Vagina (tissue), 2 donors: ENCODE results near the gene PNPLA1.

Source experiments
- POLR2A ChIP-seq, 2 donors: fragments of 450-650 bp; IDR thresholded peaks; one replicate each; pipeline ENCODE4 v1.6.1; 2017; ENCODE audit warnings: antibody characterized with exemption in 2 of 2, mild to moderate bottlenecking in 2 of 2, moderate library complexity in 2 of 2
- POLR2AphosphoS5 ChIP-seq, 2 donors: sonication (generic); formaldehyde crosslinking; IDR thresholded peaks; one replicate each; pipeline ENCODE4 v1.9.0; 2017; ENCODE audit warnings: antibody characterized with exemption in 2 of 2, mild to moderate bottlenecking in 2 of 2, low read depth in 1 of 2; ENCODE audit not compliant: insufficient read depth in 1 of 2
- TF ChIP-seq, protein P1 (sequence below), 3 experiments: fragments of 450-650 bp in 2 of 3; fragments of 200-600 bp in 1 of 3; sonication (generic) in 1 of 3; IDR thresholded peaks; one replicate each; pipeline ENCODE4 v1.5.1; 2017 to 2019; ENCODE audit warnings: antibody characterized with exemption in 3 of 3, mild to moderate bottlenecking in 2 of 3, moderate library complexity in 2 of 3

DNA sequence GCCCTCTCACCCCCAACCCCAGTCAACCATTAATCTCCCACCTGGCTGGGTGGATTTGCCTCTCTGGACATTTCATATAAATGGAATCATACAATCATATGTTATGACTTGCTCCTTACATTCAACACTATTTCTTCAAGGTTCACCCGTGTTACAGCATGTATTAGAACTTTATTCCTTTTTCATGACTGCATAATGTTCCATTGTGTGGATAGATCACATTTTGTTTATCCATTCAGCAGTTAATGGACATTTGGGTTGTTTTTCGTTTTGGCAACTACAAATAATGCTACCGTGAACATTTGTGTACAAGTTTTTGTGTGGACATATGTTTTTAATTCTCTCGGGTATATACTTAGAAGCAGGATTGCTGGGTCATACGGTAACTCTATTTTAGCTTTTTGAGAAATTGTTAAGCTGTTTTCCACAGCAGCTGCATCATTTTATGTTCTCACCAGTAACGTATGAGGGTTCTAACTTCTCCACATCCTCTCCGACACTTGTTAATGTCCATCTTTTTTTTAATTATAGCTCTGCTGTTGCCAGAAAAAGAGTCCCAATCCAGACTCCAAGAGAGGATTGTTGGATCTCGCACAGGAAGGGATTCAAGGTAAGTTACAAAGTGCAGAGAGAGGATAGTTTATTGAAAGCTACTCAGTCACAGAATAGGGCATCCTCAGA lies 82.8 kb downstream of the PNPLA1 start:
- TF ChIP-seq, protein P1, sequence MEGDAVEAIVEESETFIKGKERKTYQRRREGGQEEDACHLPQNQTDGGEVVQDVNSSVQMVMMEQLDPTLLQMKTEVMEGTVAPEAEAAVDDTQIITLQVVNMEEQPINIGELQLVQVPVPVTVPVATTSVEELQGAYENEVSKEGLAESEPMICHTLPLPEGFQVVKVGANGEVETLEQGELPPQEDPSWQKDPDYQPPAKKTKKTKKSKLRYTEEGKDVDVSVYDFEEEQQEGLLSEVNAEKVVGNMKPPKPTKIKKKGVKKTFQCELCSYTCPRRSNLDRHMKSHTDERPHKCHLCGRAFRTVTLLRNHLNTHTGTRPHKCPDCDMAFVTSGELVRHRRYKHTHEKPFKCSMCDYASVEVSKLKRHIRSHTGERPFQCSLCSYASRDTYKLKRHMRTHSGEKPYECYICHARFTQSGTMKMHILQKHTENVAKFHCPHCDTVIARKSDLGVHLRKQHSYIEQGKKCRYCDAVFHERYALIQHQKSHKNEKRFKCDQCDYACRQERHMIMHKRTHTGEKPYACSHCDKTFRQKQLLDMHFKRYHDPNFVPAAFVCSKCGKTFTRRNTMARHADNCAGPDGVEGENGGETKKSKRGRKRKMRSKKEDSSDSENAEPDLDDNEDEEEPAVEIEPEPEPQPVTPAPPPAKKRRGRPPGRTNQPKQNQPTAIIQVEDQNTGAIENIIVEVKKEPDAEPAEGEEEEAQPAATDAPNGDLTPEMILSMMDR (IDR thresholded peaks at IDR 0.05): no peak
- no peak for TF ChIP-seq POLR2A (IDR thresholded peaks at IDR 0.05)
- no peak for TF ChIP-seq POLR2AphosphoS5 (IDR thresholded peaks at IDR 0.05; ENCODE audit: insufficient read depth in 1 of 2, low read depth in 1 of 2)
